ENCODE data around the gene LDHAL6A. TPM values are rescaled to one million over a fixed set of nuclear protein-coding genes. Genes with fewer than 3 reads are reported as not detected.

LDHAL6A gene
- total and polyA plus RNA-seq, 2 of the 13 experiments (the other 11 are each of a cell fraction or from before 2014, with no cell fraction given): not detected

GRCh38 chr11:18527512-18527911, 71.9 kb downstream of the LDHAL6A start:
- Histone ChIP-seq H3K4me2 (ENCODE audit: low read depth, low read length) (peak overlapping the region; percentile 72), H3K4me3 (replicated peaks in 1 of 3; ENCODE audit: insufficient read depth in 1 of 3, low read depth in 2 of 3, low read length in 3 of 3) (peak overlapping the region; percentile 84 to 88 (median 85)), H3K27me3 (ENCODE audit: control insufficient read depth in 1 of 2, insufficient read depth in 2 of 2, low read length in 2 of 2) (no peaks in the 10 kb centered on the region; a peak in 1 of 5 replicates), H3K9me3 (ENCODE audit: low read length) (no peaks in the 10 kb centered on the region), H3K79me2 (ENCODE audit: insufficient read depth, low read length) (peaks cover 33% of the 10 kb centered on the region), H4K20me1 (ENCODE audit: insufficient read depth, low read length) (0 out of 2 replicates have a peak, but pooled peaks cover 2% of the 10 kb centered on the region), H3K9ac (ENCODE audit: insufficient read depth, low read depth, low read length) (peak overlapping the region; percentile 95), H2AFZ (ENCODE audit: low read length) (no peak overlapping the region), H3K4me1 (ENCODE audit: insufficient read depth, low read length) (peaks cover 37% of the 10 kb centered on the region), H3K36me3 (replicated peaks in 1 of 2; ENCODE audit: control insufficient read depth in 1 of 2, insufficient read depth in 2 of 2, low read length in 2 of 2) (0 out of 5 replicates have a peak, but pooled peaks cover 0 to 1% of the 10 kb centered on the region in 2 experiments), H3K27ac (ENCODE audit: extremely low read length, insufficient read depth, low read length) (peak overlapping the region; percentile 93)
- no peak for FAIRE-seq
- intact Hi-C loops (cut with micrococcal nuclease; ENCODE audit: unreplicated experiment): loop anchor here (1.0 to 10.0 kb wide), 3 partner anchors 61 to 133 kb away; partner anchors contain the start of genes LDHA, SPTY2D1 and UEVLD
- in situ Hi-C loops (cut with HindIII; ENCODE audit: extremely low pct_ligation_motif_present, low pct_unique_long_range_greater_than_20kb): no loop called here
- 3% methylated on average over 5 of the region's 5 CpGs for WGBS (ENCODE audit: low lambda C conversion rate)
- DNase-seq (ENCODE audit: low spot score): no peak
- TF ChIP-seq CEBPG (CRISPR knock-in tag; IDR thresholded peaks at IDR 0.05) (no peak), NFE2L1 (CRISPR knock-in tag; IDR thresholded peaks at IDR 0.05; ENCODE audit: borderline replicate concordance) (no peak), GLMP (CRISPR knock-in tag; IDR thresholded peaks at IDR 0.05; ENCODE audit: borderline replicate concordance) (no peak), ZNF747 (CRISPR knock-in tag; IDR thresholded peaks at IDR 0.05; ENCODE audit: borderline replicate concordance) (no peak), ZNF704 (CRISPR knock-in tag; IDR thresholded peaks at IDR 0.05; ENCODE audit: borderline replicate concordance) (no peak), CREB1 (IDR thresholded peaks at IDR 0.05) (peak; percentile 42; the same call in 1 of the 2 replicates), CREB1 (CRISPR knock-in tag; IDR thresholded peaks at IDR 0.05) (no peak), ZFYVE20 (CRISPR knock-in tag; IDR thresholded peaks at IDR 0.05; ENCODE audit: borderline replicate concordance, low read depth) (no peak), PHF8 (CRISPR knock-in tag; IDR thresholded peaks at IDR 0.05) (no peak), FOXO1 (CRISPR knock-in tag; IDR thresholded peaks at IDR 0.05) (no peak), DNMT3B (CRISPR knock-in tag; conservative IDR thresholded peaks at IDR 0.05) (no peak), TFDP2 (CRISPR knock-in tag; IDR thresholded peaks at IDR 0.05) (no peak), ARNT (IDR thresholded peaks at IDR 0.05) (no peak), ZNF367 (CRISPR knock-in tag; IDR thresholded peaks at IDR 0.05; ENCODE audit: borderline replicate concordance) (no peak), ONECUT2 (CRISPR knock-in tag; IDR thresholded peaks at IDR 0.05) (0 out of 2 replicates have a peak, but pooled peaks have one; percentile 25), TERF1 (CRISPR knock-in tag; IDR thresholded peaks at IDR 0.05) (no peak), NFKBIZ (CRISPR knock-in tag; IDR thresholded peaks at IDR 0.05) (no peak), ZNF598 (CRISPR knock-in tag; IDR thresholded peaks at IDR 0.05; ENCODE audit: borderline replicate concordance) (no peak)
- ChIA-PET CTCF (ENCODE audit: low intra/inter-chr PET ratio, low total read pairs) (no interaction called here), POLR2A (interaction anchor here (0.7 to 2.8 kb wide), 14 partner anchors 8 to 290 kb away, joined by 3 to 31 read pairs (median 8); partner anchors contain the start of genes LDHA, SPTY2D1 and UEVLD)
- ATAC-seq: no peak
- no TSS peak for BruUV-seq (replicated peaks)

All from HepG2 (cell line).